Measurements from ENCODE around the gene BACH2. TPM values are rescaled to one million over a fixed set of nuclear protein-coding genes. Genes with fewer than 3 reads are reported as not detected.

Gene BACH2
- total and polyA plus RNA-seq, 9 of the 15 experiments (the other 6 are each of a cell fraction or from before 2014, with no cell fraction given): 0.06 to 3.1 (median 0.59) TPM

DNA sequence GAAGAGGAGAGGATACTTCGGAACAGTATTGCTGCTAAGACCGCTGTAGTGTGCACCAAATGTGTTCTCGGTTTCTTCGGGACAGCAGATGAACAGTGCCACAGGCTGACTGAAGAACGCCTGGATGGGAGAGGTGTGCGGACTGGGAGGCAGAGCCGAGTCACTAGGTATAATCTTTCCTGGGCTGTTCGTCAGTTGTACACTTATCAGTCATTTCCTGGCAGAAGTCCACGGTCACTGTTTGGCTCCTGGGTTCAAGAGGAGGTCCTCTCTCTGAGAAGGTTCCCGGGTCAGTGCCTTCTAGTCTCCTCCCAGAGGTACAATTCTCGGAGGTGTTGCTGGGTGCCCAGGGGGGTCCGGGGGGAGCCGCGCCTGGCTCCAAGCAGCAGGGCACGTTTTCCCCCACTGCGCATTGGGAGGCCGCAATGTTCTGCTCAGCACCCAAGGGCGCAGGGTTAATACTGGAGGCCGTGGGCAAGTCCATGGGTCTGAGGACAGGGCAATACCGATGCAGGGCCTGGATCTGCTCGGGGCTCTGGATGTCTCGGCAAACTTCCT is 364.3 kb downstream of the BACH2 start:
- H3K4me3 ChIP-seq: no peak overlapping the region
- no peak overlapping the region for H3K27ac ChIP-seq (ENCODE audit: extremely low read depth, low read depth, low read length)
- 29% methylated on average over 17 of the region's 22 CpGs for WGBS (ENCODE audit: insufficient coverage, low coverage, missing lambda C conversion rate)
- in situ Hi-C loops (cut with MboI) (no loop called here), intact Hi-C loops (cut with micrococcal nuclease) (no loop called here)
- H3K4me2 ChIP-seq (ENCODE audit: insufficient read depth, low read length): peak overlapping the region; percentile 16; the same call in 1 of the 2 replicates
- POLR2A ChIA-PET: no interaction called here
- H3K79me2 ChIP-seq (ENCODE audit: control insufficient read depth, insufficient read depth, low read length): no peaks in the 10 kb centered on the region
- FAIRE-seq (no peak), ATAC-seq (peak; percentile 68), DNase-seq (ENCODE audit: extremely low read depth in 1 of 4, low spot score in 3 of 4) (peak in 2 of 4 experiments; percentile 51 to 53)
- TF ChIP-seq BHLHE40 (IDR thresholded peaks at IDR 0.05; ENCODE audit: low read length) (no peak), NFIC (IDR thresholded peaks at IDR 0.05) (peak; percentile 36; the same call in 1 of the 2 replicates)
- TF ChIP-seq, protein P1, sequence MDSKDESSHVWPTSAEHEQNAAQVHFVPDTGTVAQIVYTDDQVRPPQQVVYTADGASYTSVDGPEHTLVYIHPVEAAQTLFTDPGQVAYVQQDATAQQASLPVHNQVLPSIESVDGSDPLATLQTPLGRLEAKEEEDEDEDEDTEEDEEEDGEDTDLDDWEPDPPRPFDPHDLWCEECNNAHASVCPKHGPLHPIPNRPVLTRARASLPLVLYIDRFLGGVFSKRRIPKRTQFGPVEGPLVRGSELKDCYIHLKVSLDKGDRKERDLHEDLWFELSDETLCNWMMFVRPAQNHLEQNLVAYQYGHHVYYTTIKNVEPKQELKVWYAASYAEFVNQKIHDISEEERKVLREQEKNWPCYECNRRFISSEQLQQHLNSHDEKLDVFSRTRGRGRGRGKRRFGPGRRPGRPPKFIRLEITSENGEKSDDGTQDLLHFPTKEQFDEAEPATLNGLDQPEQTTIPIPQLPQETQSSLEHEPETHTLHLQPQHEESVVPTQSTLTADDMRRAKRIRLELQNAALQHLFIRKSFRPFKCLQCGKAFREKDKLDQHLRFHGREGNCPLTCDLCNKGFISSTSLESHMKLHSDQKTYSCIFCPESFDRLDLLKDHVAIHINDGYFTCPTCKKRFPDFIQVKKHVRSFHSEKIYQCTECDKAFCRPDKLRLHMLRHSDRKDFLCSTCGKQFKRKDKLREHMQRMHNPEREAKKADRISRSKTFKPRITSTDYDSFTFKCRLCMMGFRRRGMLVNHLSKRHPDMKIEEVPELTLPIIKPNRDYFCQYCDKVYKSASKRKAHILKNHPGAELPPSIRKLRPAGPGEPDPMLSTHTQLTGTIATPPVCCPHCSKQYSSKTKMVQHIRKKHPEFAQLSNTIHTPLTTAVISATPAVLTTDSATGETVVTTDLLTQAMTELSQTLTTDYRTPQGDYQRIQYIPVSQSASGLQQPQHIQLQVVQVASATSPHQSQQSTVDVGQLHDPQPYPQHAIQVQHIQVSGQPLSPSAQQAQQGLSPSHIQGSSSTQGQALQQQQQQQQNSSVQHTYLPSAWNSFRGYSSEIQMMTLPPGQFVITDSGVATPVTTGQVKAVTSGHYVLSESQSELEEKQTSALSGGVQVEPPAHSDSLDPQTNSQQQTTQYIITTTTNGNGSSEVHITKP (IDR thresholded peaks at IDR 0.05; ENCODE audit: partially characterized antibody): no peak
- TF ChIP-seq, protein P2, sequence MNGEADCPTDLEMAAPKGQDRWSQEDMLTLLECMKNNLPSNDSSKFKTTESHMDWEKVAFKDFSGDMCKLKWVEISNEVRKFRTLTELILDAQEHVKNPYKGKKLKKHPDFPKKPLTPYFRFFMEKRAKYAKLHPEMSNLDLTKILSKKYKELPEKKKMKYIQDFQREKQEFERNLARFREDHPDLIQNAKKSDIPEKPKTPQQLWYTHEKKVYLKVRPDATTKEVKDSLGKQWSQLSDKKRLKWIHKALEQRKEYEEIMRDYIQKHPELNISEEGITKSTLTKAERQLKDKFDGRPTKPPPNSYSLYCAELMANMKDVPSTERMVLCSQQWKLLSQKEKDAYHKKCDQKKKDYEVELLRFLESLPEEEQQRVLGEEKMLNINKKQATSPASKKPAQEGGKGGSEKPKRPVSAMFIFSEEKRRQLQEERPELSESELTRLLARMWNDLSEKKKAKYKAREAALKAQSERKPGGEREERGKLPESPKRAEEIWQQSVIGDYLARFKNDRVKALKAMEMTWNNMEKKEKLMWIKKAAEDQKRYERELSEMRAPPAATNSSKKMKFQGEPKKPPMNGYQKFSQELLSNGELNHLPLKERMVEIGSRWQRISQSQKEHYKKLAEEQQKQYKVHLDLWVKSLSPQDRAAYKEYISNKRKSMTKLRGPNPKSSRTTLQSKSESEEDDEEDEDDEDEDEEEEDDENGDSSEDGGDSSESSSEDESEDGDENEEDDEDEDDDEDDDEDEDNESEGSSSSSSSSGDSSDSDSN (IDR thresholded peaks at IDR 0.05; ENCODE audit: borderline replicate concordance in 1 of 2, low read depth in 2 of 2, low read length in 2 of 2): 0 out of 4 replicates have a peak, but pooled peaks of 1 of the 2 experiments have one; percentile 41
- peaks cover under 1 to 6% of the 10 kb centered on the region in 2 experiments; a peak in 3 of 5 replicates for H3K27me3 ChIP-seq (ENCODE audit: control insufficient read depth in 2 of 2, insufficient read depth in 2 of 2, low read length in 2 of 2)
- no peaks in the 10 kb centered on the region; the same call in 2 of the 3 replicates for H3K36me3 ChIP-seq (ENCODE audit: control insufficient read depth, insufficient read depth, low read length)
- peaks cover 10 to 14% of the 10 kb centered on the region in 2 experiments; a peak in 3 of 5 replicates for H3K4me1 ChIP-seq (replicated peaks in 1 of 2; ENCODE audit: control insufficient read depth in 2 of 2, insufficient read depth in 2 of 2, low read length in 2 of 2)
- no peaks in the 10 kb centered on the region for H3K9me1 ChIP-seq (ENCODE audit: control insufficient read depth, insufficient read depth, low read length)
- H2AFZ ChIP-seq (ENCODE audit: low read depth, low read length): peak overlapping the region; percentile 67
- no peaks in the 10 kb centered on the region for H3K9me3 ChIP-seq (replicated peaks; ENCODE audit: control insufficient read depth, insufficient read depth, low read depth, low read length)
- H4K20me1 ChIP-seq (replicated peaks; ENCODE audit: control insufficient read depth, insufficient read depth, low read length): no peaks in the 10 kb centered on the region
- no TSS peak for BruUV-seq (replicated peaks)
- CTCF ChIA-PET (ENCODE audit: low intra/inter-chr PET ratio): no interaction called here
- H3K9ac ChIP-seq (ENCODE audit: insufficient read depth in 1 of 2, low read depth in 2 of 2, low read length in 2 of 2): peak overlapping the region in 1 of 2 experiments; percentile 20; a peak in 1 of 4 replicates

Measured in K562 (cell line).